K562 (cell line): ENCODE measurements around the gene THAP4. TPM values are rescaled to one million over a fixed set of nuclear protein-coding genes. Genes with fewer than 3 reads are reported as not detected.

Source experiments
- DMBX1 ChIP-seq: fragments of 250-450 bp; sonication (Bioruptor Pico); IDR thresholded peaks from 2 replicates; pipeline ENCODE4 v1.8.0; 2022; ENCODE audit warnings: inconsistent platforms, mild to moderate bottlenecking, moderate library complexity, borderline replicate concordance
- EHMT2 ChIP-seq: fragments of 450-650 bp; IDR thresholded peaks from 2 replicates; pipeline ENCODE4 v1.6.1; 2018; ENCODE audit warnings: antibody characterized with exemption
- RBFOX2 ChIP-seq: fragments of 200-400 bp; formaldehyde crosslinking; IDR thresholded peaks from 2 replicates; pipeline ENCODE4 v1.6.1; 2017; ENCODE audit warnings: low read depth, mild to moderate bottlenecking, low read length, moderate library complexity
- SREBF2 ChIP-seq: sonication (generic); formaldehyde crosslinking; IDR thresholded peaks from 2 replicates; pipeline ENCODE4 v1.4.0; 2020; ENCODE audit warnings: mild to moderate bottlenecking, missing genetic modification reagents
- SRF ChIP-seq, 2 experiments: fragments of 250-450, 450-650 bp in 1 of 2; sonication (Bioruptor Pico) in 1 of 2; sonication (generic) in 1 of 2; formaldehyde crosslinking; IDR thresholded peaks; 2 replicates each; pipeline versions ENCODE4 v1.5.0 to v1.5.1; 2020 to 2022; ENCODE audit warnings: mild to moderate bottlenecking in 1 of 2, missing genetic modification reagents in 1 of 2
- ZFX ChIP-seq: sonication (generic); formaldehyde crosslinking; IDR thresholded peaks from 2 replicates; pipeline ENCODE4 v1.8.0; 2022; ENCODE audit warnings: mild to moderate bottlenecking, missing genetic modification reagents, moderate library complexity
- ZNF696 ChIP-seq: fragments of 250-450 bp; sonication (Bioruptor Pico); conservative IDR thresholded peaks from 2 replicates; pipeline ENCODE4 v1.4.0; 2020; ENCODE audit warnings: mild to moderate bottlenecking, moderate library complexity
- ZZZ3 ChIP-seq: fragments of 450-650 bp; IDR thresholded peaks from 2 replicates; pipeline ENCODE4 v1.6.1; 2016; ENCODE audit warnings: antibody characterized with exemption, mild to moderate bottlenecking, moderate library complexity
- polyA plus RNA-seq, 8 experiments: library from polyadenylated mRNA; depleted of rRNA in 4 of 8; stranded (reverse) in 5 of 8; unstranded in 3 of 8; fragments of >200 nt; fragmentation: Nextera tagmentation in 2 of 8; fragmentation: Illumina TruSeq in 1 of 8; extraction: Ambion mirVana in 2 of 8; extraction: Trizol in 1 of 8; gene quantifications; 2 replicates each; pipeline versions ENCODE4 v1.2.1 to v1.2.3, GENCODE V29; 2011 to 2014; ENCODE audit warnings: inconsistent platforms in 1 of 8, missing spikeins in 1 of 8
- total RNA-seq, 7 experiments: library from RNA; depleted of rRNA in 6 of 7; stranded (reverse); fragments of >200 nt in 6 of 7; fragmentation: Illumina TruSeq in 2 of 7; extraction: Trizol in 2 of 7; gene quantifications; 2 replicates each; pipeline versions ENCODE4 v1.2.1 to v1.2.3, GENCODE V29; 2011 to 2021; ENCODE audit warnings: low replicate concordance in 1 of 7
- TF ChIP-seq, protein P1 (sequence below): sonication (generic); formaldehyde crosslinking; IDR thresholded peaks from 2 replicates; pipeline ENCODE4 v1.8.0; 2022; ENCODE audit warnings: mild to moderate bottlenecking, missing genetic modification reagents
- TF ChIP-seq, protein P2 (sequence below): fragments of 450-650 bp; formaldehyde crosslinking; IDR thresholded peaks from 2 replicates; pipeline ENCODE4 v1.4.0; 2020; ENCODE audit warnings: mild to moderate bottlenecking
- TF ChIP-seq, protein P3 (sequence below): fragments of 250-450 bp; sonication (Bioruptor Pico); IDR thresholded peaks from 2 replicates; pipeline ENCODE4 v1.8.0; 2021; ENCODE audit warnings: mild to moderate bottlenecking, moderate library complexity
- TF ChIP-seq, protein P4 (sequence below), 2 experiments: IDR thresholded peaks; 2 replicates each; pipeline ENCODE4 v1.6.1; 2011; ENCODE audit warnings: borderline replicate concordance in 1 of 2, control low read depth in 1 of 2, low read depth in 1 of 2, low read length in 1 of 2, mild to moderate bottlenecking in 1 of 2, mixed read lengths in 1 of 2, moderate library complexity in 1 of 2; ENCODE audit not compliant: insufficient read depth in 1 of 2, insufficient read length in 1 of 2, poor library complexity in 1 of 2, severe bottlenecking in 1 of 2; ENCODE audit errors: extremely low read depth in 1 of 2
- TF ChIP-seq, protein P5 (sequence below): sonication (generic); formaldehyde crosslinking; IDR thresholded peaks from 2 replicates; pipeline ENCODE4 v1.8.1; 2023; ENCODE audit warnings: missing genetic modification reagents, mild to moderate bottlenecking, borderline replicate concordance

THAP4 gene
- total and polyA plus RNA-seq, 9 of the 15 experiments (the other 6 are each of a cell fraction or from before 2014, with no cell fraction given), result 8.6 to 60.9 (median 43.9) TPM

DNA sequence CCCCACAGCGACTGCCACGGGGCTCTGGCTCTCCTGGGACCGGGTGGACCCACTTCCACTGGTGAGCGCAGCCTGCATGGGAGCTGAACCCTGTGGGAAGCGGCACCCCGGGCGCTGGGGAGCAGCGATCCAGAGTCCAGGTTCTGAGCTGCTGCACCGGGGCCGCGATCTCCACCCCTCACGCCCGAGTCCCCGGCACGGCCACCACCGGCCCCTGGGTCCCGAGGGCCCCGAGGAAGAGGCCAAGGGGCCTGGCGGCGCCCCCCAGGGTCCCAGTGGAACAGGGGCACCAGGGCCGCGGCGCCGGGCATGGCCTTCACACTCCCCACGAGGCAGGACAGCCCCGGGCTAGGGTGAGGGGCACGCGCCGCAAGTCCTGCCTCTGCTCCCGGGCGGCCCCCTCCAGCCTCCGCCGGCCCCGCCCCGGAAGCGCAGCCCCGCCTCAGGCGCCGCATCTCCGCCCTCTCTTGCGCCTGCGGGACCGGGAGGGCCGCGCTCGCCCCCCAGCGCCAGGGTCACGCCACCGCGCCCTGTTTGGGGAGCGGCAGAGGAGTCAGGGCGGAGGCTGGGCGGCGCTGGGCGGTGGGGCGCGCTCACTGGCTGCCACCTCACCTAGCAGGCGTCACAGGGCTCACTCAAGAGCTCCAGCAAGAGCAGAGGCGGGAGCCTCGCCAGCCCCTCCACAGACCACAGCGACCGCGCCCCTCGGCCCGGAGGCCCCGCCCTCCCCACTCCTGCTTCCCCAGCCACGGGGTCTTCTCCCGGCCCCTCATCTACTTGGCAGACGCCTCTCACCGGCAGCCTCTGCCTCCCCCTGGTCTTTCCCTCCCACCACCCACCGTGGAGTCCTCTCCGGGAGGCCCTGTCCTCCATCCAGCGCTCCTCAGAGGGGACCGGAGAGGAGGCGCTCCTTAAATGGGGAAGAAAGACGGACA is 26.8 kb downstream of the THAP4 start (continued):
- TF ChIP-seq DMBX1 (no peak), ZZZ3 (no peak), SRF (CRISPR knock-in tag; IDR thresholded peaks at IDR 0.05) (0 out of 4 replicates have a peak, but pooled peaks of 1 of the 2 experiments have one; percentile 16), EHMT2 (no peak), ZFX (CRISPR knock-in tag) (peak; percentile 42; the same call in 1 of the 2 replicates), ZNF696 (no peak), RBFOX2 (peak; percentile 57), SREBF2 (CRISPR knock-in tag) (no peak)
- TF ChIP-seq, protein P1, sequence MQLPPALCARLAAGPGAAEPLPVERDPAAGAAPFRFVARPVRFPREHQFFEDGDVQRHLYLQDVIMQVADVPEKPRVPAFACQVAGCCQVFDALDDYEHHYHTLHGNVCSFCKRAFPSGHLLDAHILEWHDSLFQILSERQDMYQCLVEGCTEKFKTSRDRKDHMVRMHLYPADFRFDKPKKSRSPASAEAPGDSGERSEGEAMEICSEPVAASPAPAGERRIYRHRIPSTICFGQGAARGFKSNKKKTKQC (CRISPR knock-in tag), result no peak
- TF ChIP-seq, protein P2, sequence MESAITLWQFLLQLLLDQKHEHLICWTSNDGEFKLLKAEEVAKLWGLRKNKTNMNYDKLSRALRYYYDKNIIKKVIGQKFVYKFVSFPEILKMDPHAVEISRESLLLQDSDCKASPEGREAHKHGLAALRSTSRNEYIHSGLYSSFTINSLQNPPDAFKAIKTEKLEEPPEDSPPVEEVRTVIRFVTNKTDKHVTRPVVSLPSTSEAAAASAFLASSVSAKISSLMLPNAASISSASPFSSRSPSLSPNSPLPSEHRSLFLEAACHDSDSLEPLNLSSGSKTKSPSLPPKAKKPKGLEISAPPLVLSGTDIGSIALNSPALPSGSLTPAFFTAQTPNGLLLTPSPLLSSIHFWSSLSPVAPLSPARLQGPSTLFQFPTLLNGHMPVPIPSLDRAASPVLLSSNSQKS, result no peak
- TF ChIP-seq, protein P3, sequence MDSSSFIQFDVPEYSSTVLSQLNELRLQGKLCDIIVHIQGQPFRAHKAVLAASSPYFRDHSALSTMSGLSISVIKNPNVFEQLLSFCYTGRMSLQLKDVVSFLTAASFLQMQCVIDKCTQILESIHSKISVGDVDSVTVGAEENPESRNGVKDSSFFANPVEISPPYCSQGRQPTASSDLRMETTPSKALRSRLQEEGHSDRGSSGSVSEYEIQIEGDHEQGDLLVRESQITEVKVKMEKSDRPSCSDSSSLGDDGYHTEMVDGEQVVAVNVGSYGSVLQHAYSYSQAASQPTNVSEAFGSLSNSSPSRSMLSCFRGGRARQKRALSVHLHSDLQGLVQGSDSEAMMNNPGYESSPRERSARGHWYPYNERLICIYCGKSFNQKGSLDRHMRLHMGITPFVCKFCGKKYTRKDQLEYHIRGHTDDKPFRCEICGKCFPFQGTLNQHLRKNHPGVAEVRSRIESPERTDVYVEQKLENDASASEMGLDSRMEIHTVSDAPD, result no peak
- TF ChIP-seq, protein P4, sequence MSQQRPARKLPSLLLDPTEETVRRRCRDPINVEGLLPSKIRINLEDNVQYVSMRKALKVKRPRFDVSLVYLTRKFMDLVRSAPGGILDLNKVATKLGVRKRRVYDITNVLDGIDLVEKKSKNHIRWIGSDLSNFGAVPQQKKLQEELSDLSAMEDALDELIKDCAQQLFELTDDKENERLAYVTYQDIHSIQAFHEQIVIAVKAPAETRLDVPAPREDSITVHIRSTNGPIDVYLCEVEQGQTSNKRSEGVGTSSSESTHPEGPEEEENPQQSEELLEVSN (IDR thresholded peaks at IDR 0.05; ENCODE audit: borderline replicate concordance in 1 of 2, extremely low read depth in 1 of 2, insufficient read depth in 1 of 2, insufficient read length in 1 of 2, low read depth in 1 of 2, low read length in 1 of 2, poor library complexity in 1 of 2, severe bottlenecking in 1 of 2), result peak in 1 of 2 experiments; percentile 42
- TF ChIP-seq, protein P5, sequence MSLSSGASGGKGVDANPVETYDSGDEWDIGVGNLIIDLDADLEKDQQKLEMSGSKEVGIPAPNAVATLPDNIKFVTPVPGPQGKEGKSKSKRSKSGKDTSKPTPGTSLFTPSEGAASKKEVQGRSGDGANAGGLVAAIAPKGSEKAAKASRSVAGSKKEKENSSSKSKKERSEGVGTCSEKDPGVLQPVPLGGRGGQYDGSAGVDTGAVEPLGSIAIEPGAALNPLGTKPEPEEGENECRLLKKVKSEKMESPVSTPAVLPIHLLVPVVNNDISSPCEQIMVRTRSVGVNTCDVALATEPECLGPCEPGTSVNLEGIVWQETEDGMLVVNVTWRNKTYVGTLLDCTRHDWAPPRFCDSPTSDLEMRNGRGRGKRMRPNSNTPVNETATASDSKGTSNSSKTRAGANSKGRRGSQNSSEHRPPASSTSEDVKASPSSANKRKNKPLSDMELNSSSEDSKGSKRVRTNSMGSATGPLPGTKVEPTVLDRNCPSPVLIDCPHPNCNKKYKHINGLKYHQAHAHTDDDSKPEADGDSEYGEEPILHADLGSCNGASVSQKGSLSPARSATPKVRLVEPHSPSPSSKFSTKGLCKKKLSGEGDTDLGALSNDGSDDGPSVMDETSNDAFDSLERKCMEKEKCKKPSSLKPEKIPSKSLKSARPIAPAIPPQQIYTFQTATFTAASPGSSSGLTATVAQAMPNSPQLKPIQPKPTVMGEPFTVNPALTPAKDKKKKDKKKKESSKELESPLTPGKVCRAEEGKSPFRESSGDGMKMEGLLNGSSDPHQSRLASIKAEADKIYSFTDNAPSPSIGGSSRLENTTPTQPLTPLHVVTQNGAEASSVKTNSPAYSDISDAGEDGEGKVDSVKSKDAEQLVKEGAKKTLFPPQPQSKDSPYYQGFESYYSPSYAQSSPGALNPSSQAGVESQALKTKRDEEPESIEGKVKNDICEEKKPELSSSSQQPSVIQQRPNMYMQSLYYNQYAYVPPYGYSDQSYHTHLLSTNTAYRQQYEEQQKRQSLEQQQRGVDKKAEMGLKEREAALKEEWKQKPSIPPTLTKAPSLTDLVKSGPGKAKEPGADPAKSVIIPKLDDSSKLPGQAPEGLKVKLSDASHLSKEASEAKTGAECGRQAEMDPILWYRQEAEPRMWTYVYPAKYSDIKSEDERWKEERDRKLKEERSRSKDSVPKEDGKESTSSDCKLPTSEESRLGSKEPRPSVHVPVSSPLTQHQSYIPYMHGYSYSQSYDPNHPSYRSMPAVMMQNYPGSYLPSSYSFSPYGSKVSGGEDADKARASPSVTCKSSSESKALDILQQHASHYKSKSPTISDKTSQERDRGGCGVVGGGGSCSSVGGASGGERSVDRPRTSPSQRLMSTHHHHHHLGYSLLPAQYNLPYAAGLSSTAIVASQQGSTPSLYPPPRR, result no peak
